GM23248 (cell line): ENCODE measurements around the gene ADNP2. TPM values are rescaled to one million over a fixed set of nuclear protein-coding genes. Genes with fewer than 3 reads are reported as not detected.

Source experiments
- DNase-seq: peaks from one replicate; pipeline ENCODE4 v3.0.0-alpha.2; 2015
- H2AFZ ChIP-seq: fragments of 200-600 bp; sonication (generic); 2 replicates; pipeline ENCODE4 v1.6.1; 2016; ENCODE audit warnings: antibody characterized with exemption
- H3F3A ChIP-seq: fragments of 200-600 bp; sonication (generic); 2 replicates; pipeline ENCODE4 v1.6.1; 2016; ENCODE audit warnings: mild to moderate bottlenecking, antibody characterized with exemption, mixed run types; ENCODE audit not compliant: insufficient read depth
- H3K27ac ChIP-seq: fragments of 200-600 bp; sonication (generic); 2 replicates; pipeline ENCODE4 v1.5.1; 2016; ENCODE audit warnings: mild to moderate bottlenecking
- H3K27me3 ChIP-seq: fragments of 200-600 bp; sonication (generic); replicated peaks from 2 replicates; pipeline ENCODE4 v1.6.1; 2016; ENCODE audit warnings: mild to moderate bottlenecking; ENCODE audit not compliant: insufficient read depth
- H3K36me3 ChIP-seq: fragments of 200-600 bp; sonication (generic); 2 replicates; pipeline ENCODE4 v1.6.1; 2016; ENCODE audit warnings: low read depth, mild to moderate bottlenecking
- H3K4me1 ChIP-seq: fragments of 200-600 bp; sonication (generic); 2 replicates; pipeline ENCODE4 v1.6.1; 2016; ENCODE audit warnings: mild to moderate bottlenecking; ENCODE audit not compliant: insufficient read depth
- H3K4me2 ChIP-seq: fragments of 200-600 bp; sonication (generic); one replicate; pipeline ENCODE4 v1.6.1; 2016; ENCODE audit warnings: mild to moderate bottlenecking; ENCODE audit not compliant: unreplicated experiment
- H3K4me3 ChIP-seq: fragments of 200-600 bp; sonication (generic); 2 replicates; pipeline ENCODE4 v1.5.1; 2016; ENCODE audit warnings: mild to moderate bottlenecking
- H3K79me2 ChIP-seq: fragments of 200-600 bp; sonication (generic); 2 replicates; pipeline ENCODE4 v1.6.1; 2016; ENCODE audit warnings: mild to moderate bottlenecking; ENCODE audit not compliant: insufficient read depth
- H3K9ac ChIP-seq: fragments of 200-600 bp; sonication (generic); 2 replicates; pipeline ENCODE4 v1.6.1; 2016; ENCODE audit warnings: mild to moderate bottlenecking
- H3K9me2 ChIP-seq: fragments of 200-600 bp; sonication (generic); 2 replicates; pipeline ENCODE4 v1.6.1; 2016; ENCODE audit warnings: mixed run types, mild to moderate bottlenecking, moderate library complexity; ENCODE audit not compliant: insufficient read depth
- H3K9me3 ChIP-seq: fragments of 200-600 bp; sonication (generic); one replicate; pipeline ENCODE4 v1.6.1; 2017; ENCODE audit warnings: low read depth
- H4K20me1 ChIP-seq: fragments of 200-600 bp; sonication (generic); 2 replicates; pipeline ENCODE4 v1.6.0; 2016; ENCODE audit not compliant: insufficient read depth
- EZH2 ChIP-seq: fragments of 200-600 bp; sonication (generic); IDR thresholded peaks from 2 replicates; pipeline ENCODE4 v1.6.1; 2018; ENCODE audit warnings: antibody characterized with exemption, mild to moderate bottlenecking; ENCODE audit not compliant: insufficient read depth, poor library complexity, severe bottlenecking
- EZH2phosphoT487 ChIP-seq: fragments of 200-600 bp; sonication (generic); IDR thresholded peaks from 2 replicates; pipeline ENCODE4 v1.6.1; 2018; ENCODE audit warnings: antibody characterized with exemption, moderate library complexity, mild to moderate bottlenecking, low read depth; ENCODE audit not compliant: insufficient read depth
- WGBS, 2 experiments: methylation state at CpG; one replicate each; pipeline ENCODE4 v1.1.6; 2015 to 2017; ENCODE audit warnings: low lambda C conversion rate in 2 of 2, low coverage in 1 of 2; ENCODE audit errors: missing lambda C conversion rate in 2 of 2; 5-methylcytosine and 5-hydroxymethylcytosine counted together
- in situ Hi-C: fragments of 300-500 bp; cut with MboI; formaldehyde crosslinking; loops from 2 replicates; pipeline ENCODE4 v1.15.0; 2020
- polyA plus RNA-seq: library from polyadenylated mRNA; unstranded; fragments of >200 nt; fragmentation: Nextera tagmentation; extraction: Ambion mirVana; gene quantifications from 2 replicates; pipeline ENCODE4 v1.2.1, GENCODE V29; 2016
- total RNA-seq: library from RNA; depleted of rRNA; stranded (reverse); fragments of >200 nt; shearing (Covaris generic); gene quantifications from 2 replicates; pipeline ENCODE4 v1.2.3, GENCODE V29; 2014

Gene ADNP2
- total and polyA plus RNA-seq, 2 experiments from 2014 or later: 3.5 to 14.3 TPM

DNA sequence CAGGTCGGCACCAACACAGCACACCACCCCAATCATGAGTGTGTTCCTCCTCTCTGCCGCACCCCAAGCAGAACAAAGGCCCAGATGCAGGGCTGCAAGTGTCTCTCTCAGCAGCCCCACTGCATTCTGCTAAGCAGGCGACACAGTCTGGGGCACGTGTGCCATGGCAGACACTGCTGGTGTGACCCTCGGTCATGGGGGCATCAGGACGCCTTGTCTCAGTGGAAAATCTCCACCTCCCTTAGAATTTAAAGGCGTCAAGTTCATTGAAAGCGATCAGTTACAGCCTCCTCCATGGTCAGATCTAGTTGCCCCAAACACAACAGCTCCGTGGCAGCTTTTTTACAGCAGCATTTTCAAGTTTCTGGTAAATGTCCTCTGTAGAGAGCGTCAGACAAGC lies 57.2 kb downstream of the ADNP2 start:
- H3F3A ChIP-seq: no peaks in the 10 kb centered on the region
- H3K4me3 ChIP-seq: no peak overlapping the region
- no peak overlapping the region for H2AFZ ChIP-seq
- no peaks in the 10 kb centered on the region for H4K20me1 ChIP-seq
- no peak overlapping the region for H3K9ac ChIP-seq
- no peaks in the 10 kb centered on the region for H3K9me2 ChIP-seq
- no peaks in the 10 kb centered on the region for H3K36me3 ChIP-seq
- no peaks in the 10 kb centered on the region for H3K79me2 ChIP-seq
- no peak overlapping the region for H3K4me2 ChIP-seq
- H3K9me3 ChIP-seq: no peaks in the 10 kb centered on the region
- peaks cover 5% of the 10 kb centered on the region; the same call in 1 of the 2 replicates for H3K4me1 ChIP-seq
- no peaks in the 10 kb centered on the region for H3K27me3 ChIP-seq
- in situ Hi-C loops: no loop called here
- no peak for DNase-seq
- TF ChIP-seq EZH2: no peak
- H3K27ac ChIP-seq: no peak overlapping the region
- 88 to 91% methylated on average over 10 of the region's 10 CpGs for WGBS, 2 experiments

GRCh38 chr18:80166725-80167124 lies 57.7 kb downstream of the ADNP2 start:
- 75 to 82% methylated on average over 6 of the region's 6 CpGs for WGBS, 2 experiments
- no peak overlapping the region for H3K27ac ChIP-seq
- H3K9ac ChIP-seq: no peak overlapping the region
- no peaks in the 10 kb centered on the region for H3K36me3 ChIP-seq
- no peak for TF ChIP-seq EZH2phosphoT487
- no peak for TF ChIP-seq EZH2
- no peaks in the 10 kb centered on the region for H3K9me2 ChIP-seq
- H3K4me2 ChIP-seq: no peak overlapping the region
- peaks cover 5% of the 10 kb centered on the region; the same call in 1 of the 2 replicates for H3K4me1 ChIP-seq
- no peaks in the 10 kb centered on the region for H3K27me3 ChIP-seq
- H3K4me3 ChIP-seq: no peak overlapping the region
- no peaks in the 10 kb centered on the region for H4K20me1 ChIP-seq
- H3K79me2 ChIP-seq: no peaks in the 10 kb centered on the region
- no peaks in the 10 kb centered on the region for H3K9me3 ChIP-seq
- no peak for DNase-seq
- H2AFZ ChIP-seq: no peak overlapping the region
- in situ Hi-C loops: no loop called here
- no peaks in the 10 kb centered on the region for H3F3A ChIP-seq

DNA sequence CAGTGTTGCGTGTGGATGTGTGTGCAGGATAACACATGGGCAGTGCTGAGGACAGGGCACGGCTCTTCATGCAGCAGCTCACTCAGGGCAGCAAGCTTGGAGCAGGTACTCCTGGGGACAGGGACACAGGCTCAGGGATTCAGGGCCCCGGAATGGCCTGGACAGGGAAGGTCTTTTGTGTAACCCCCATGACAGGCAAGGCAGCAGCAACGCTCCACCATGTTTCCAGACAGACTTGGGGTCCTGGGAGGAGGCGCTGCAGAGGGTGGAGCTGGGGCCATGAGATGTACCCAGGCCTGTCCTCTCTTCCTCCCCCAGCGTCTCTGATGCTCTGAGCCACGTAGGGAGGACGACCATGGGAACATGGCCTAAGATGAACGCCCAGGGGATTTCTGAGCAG lies 58.3 kb downstream of the ADNP2 start:
- Histone ChIP-seq H3K4me3 (no peak overlapping the region), H3K79me2 (no peaks in the 10 kb centered on the region), H3K4me2 (no peak overlapping the region), H3K27me3 (no peaks in the 10 kb centered on the region), H2AFZ (no peak overlapping the region), H3K9ac (no peak overlapping the region), H3K9me2 (no peaks in the 10 kb centered on the region), H3K27ac (no peak overlapping the region), H3F3A (no peaks in the 10 kb centered on the region), H3K4me1 (peaks cover 5% of the 10 kb centered on the region; the same call in 1 of the 2 replicates), H3K9me3 (no peaks in the 10 kb centered on the region), H4K20me1 (no peaks in the 10 kb centered on the region), H3K36me3 (no peaks in the 10 kb centered on the region)
- DNase-seq: no peak
- WGBS, 2 experiments: 82 to 87% methylated on average over 9 of the region's 9 CpGs
- TF ChIP-seq EZH2: no peak
- no peak for TF ChIP-seq EZH2phosphoT487
- in situ Hi-C loops: no loop called here

DNA sequence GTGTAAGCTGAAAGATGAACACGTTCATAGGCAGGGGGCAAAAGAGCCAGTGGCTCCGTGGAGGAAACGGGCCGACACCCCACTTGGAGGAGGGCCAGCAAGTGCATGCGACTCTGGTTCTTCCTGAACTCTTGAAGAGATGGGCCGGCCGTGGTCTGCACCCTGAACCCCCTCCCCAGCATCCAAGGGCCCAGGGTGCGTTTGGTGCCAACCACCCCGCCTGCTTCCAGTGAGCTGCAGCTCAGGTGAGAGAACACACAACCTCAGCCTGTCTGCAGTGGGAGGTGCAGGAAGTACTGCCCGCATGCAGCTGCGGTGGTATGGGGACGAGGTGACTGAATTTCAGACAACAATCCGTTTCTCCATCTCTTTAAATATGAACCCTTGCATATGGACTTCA lies 58.9 kb downstream of the ADNP2 start:
- WGBS, 2 experiments: 47 to 58% methylated on average over 12 to 13 of the region's 13 CpGs
- no peak for DNase-seq
- Histone ChIP-seq H3K36me3 (no peaks in the 10 kb centered on the region), H3K9me3 (no peaks in the 10 kb centered on the region), H2AFZ (no peak overlapping the region), H3K27ac (no peak overlapping the region), H3F3A (no peaks in the 10 kb centered on the region), H3K4me1 (peaks cover 5% of the 10 kb centered on the region; the same call in 1 of the 2 replicates), H3K9me2 (no peaks in the 10 kb centered on the region), H3K9ac (no peak overlapping the region), H3K4me2 (no peak overlapping the region), H4K20me1 (no peaks in the 10 kb centered on the region), H3K4me3 (no peak overlapping the region), H3K79me2 (no peaks in the 10 kb centered on the region), H3K27me3 (no peaks in the 10 kb centered on the region)
- in situ Hi-C loops: no loop called here
- TF ChIP-seq EZH2phosphoT487 (no peak), EZH2 (no peak)

DNA sequence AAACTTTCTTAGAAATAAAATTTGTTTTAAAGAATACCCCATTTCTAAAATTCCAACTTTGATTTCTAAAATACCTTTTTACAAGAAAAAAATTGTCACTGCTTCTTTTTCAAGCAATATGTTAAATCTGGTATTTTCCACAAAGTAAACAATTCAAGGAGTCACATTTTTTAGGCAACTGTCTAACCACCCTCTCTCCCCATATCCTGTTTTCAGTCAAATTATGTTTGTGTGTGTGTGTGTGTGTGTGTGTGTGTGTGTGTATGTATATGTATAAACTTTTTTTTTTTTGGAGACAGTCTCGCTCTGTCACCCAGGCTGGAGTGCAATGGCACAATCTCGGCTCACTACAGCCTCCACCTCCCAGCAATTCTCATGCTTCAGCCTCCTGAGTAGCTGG lies 59.3 kb downstream of the ADNP2 start:
- 68 to 75% methylated on average over 2 of the region's 2 CpGs for WGBS, 2 experiments
- in situ Hi-C loops: no loop called here

More for the DNA sequence above, 59.3 kb downstream of the ADNP2 start:
- TF ChIP-seq EZH2phosphoT487 (no peak), EZH2 (no peak)
- Histone ChIP-seq H2AFZ (no peak overlapping the region), H3K4me3 (no peak overlapping the region), H3K79me2 (no peaks in the 10 kb centered on the region), H3K9me3 (no peaks in the 10 kb centered on the region), H4K20me1 (no peaks in the 10 kb centered on the region), H3K4me1 (peaks cover 5% of the 10 kb centered on the region; the same call in 1 of the 2 replicates), H3K9ac (no peak overlapping the region), H3F3A (no peaks in the 10 kb centered on the region), H3K36me3 (no peaks in the 10 kb centered on the region), H3K4me2 (no peak overlapping the region), H3K27ac (no peak overlapping the region), H3K9me2 (no peaks in the 10 kb centered on the region), H3K27me3 (no peaks in the 10 kb centered on the region)
- DNase-seq: no peak
